CD14-positive monocyte (primary cell): Measurements from ENCODE around the gene ANKRD23. TPM values are rescaled to one million over a fixed set of nuclear protein-coding genes. Genes with fewer than 3 reads are reported as not detected.
A peak's percentile ranks its signal among the peaks of the same experiment; 100 is the strongest.

Experiments
- DNase-seq, 3 donors: peaks; one replicate each; pipeline ENCODE4 v3.0.0-alpha.2; 2011 to 2022
- H2AFZ ChIP-seq: 2 replicates; pipeline ENCODE4 v1.6.0; 2012; ENCODE audit warnings: mild to moderate bottlenecking, low read depth, low read length, inconsistent platforms; ENCODE audit not compliant: insufficient read depth, poor library complexity, severe bottlenecking
- H3K27ac ChIP-seq, 2 donors: 1 replicate in 1 of 2; 2 replicates in 1 of 2; pipeline ENCODE4 v1.5.1; 2012 to 2013; ENCODE audit warnings: low read length in 2 of 2, control low read depth in 1 of 2, inconsistent platforms in 1 of 2, low read depth in 1 of 2, mild to moderate bottlenecking in 1 of 2
- H3K27me3 ChIP-seq, 2 donors: one replicate each; pipeline versions ENCODE4 v1.6.0 to v1.6.1; 2011 to 2013; ENCODE audit warnings: low read length in 2 of 2; ENCODE audit not compliant: control insufficient read depth in 2 of 2, insufficient read depth in 2 of 2
- H3K36me3 ChIP-seq, 2 donors: replicated peaks in 1 of 2; 1 replicate in 1 of 2; 2 replicates in 1 of 2; pipeline versions ENCODE4 v1.5.1 to v1.6.1; 2012 to 2013; ENCODE audit warnings: low read length in 2 of 2, control low read depth in 1 of 2, inconsistent platforms in 1 of 2, mild to moderate bottlenecking in 1 of 2; ENCODE audit not compliant: insufficient read depth in 2 of 2, control insufficient read depth in 1 of 2
- H3K4me1 ChIP-seq, 2 donors: 1 replicate in 1 of 2; 2 replicates in 1 of 2; pipeline versions ENCODE4 v1.5.1 to v1.6.1; 2012 to 2013; ENCODE audit warnings: low read length in 2 of 2, control low read depth in 1 of 2, inconsistent platforms in 1 of 2, mild to moderate bottlenecking in 1 of 2, moderate library complexity in 1 of 2; ENCODE audit not compliant: insufficient read depth in 2 of 2, control insufficient read depth in 1 of 2
- H3K4me2 ChIP-seq: replicated peaks from 2 replicates; pipeline ENCODE3; 2012; ENCODE audit warnings: low read length, moderate library complexity, mild to moderate bottlenecking; ENCODE audit not compliant: poor library complexity, severe bottlenecking; ENCODE audit errors: extremely low read depth
- H3K4me3 ChIP-seq, 3 experiments: fragments of 200-600 bp in 1 of 3; sonication (generic) in 1 of 3; replicated peaks in 1 of 3; 1 replicate in 2 of 3; 2 replicates in 1 of 3; pipeline ENCODE4 v1.5.1; 2011 to 2013; ENCODE audit warnings: low read length in 3 of 3, mild to moderate bottlenecking in 3 of 3, control low read depth in 2 of 3, low read depth in 2 of 3, inconsistent platforms in 1 of 3, moderate library complexity in 1 of 3
- H3K79me2 ChIP-seq: 2 replicates; pipeline ENCODE4 v1.6.0; 2012; ENCODE audit warnings: mild to moderate bottlenecking, control low read depth, inconsistent platforms, low read length, moderate library complexity; ENCODE audit not compliant: insufficient read depth
- H3K9ac ChIP-seq: 2 replicates; pipeline ENCODE4 v1.6.0; 2017; ENCODE audit warnings: low read length, mild to moderate bottlenecking; ENCODE audit not compliant: insufficient read depth, poor library complexity, severe bottlenecking
- H3K9me3 ChIP-seq, 2 donors: replicated peaks in 1 of 2; 1 replicate in 1 of 2; 2 replicates in 1 of 2; pipeline versions ENCODE4 v1.5.1 to v1.6.1; 2012 to 2013; ENCODE audit warnings: low read length in 2 of 2, control low read depth in 1 of 2; ENCODE audit not compliant: control insufficient read depth in 1 of 2, insufficient read depth in 1 of 2
- H4K20me1 ChIP-seq: 2 replicates; pipeline ENCODE4 v1.6.0; 2012; ENCODE audit warnings: mild to moderate bottlenecking, low read length, control low read depth, moderate library complexity; ENCODE audit not compliant: insufficient read depth
- H3K27ac Mint-ChIP-seq, 7 donors: one replicate each; pipeline ENCODE4 v1.8.0; 2020; ENCODE audit warnings: mild to moderate bottlenecking in 7 of 7, mixed read lengths in 7 of 7, moderate library complexity in 6 of 7, inconsistent platforms in 2 of 7
- H3K27me3 Mint-ChIP-seq, 3 donors: one replicate each; pipeline ENCODE4 v1.8.0; 2021 to 2022; ENCODE audit warnings: low read depth in 3 of 3, mild to moderate bottlenecking in 3 of 3, mixed read lengths in 3 of 3, moderate library complexity in 3 of 3, inconsistent platforms in 1 of 3
- H3K36me3 Mint-ChIP-seq, 2 donors: one replicate each; pipeline ENCODE4 v1.8.0; 2020; ENCODE audit warnings: mixed read lengths in 2 of 2, inconsistent platforms in 1 of 2, mild to moderate bottlenecking in 1 of 2
- H3K4me1 Mint-ChIP-seq: one replicate; pipeline ENCODE4 v1.8.0; 2020; ENCODE audit warnings: mild to moderate bottlenecking, mixed read lengths
- H3K4me3 Mint-ChIP-seq, 2 donors: one replicate each; pipeline ENCODE4 v1.8.0; 2020; ENCODE audit warnings: mild to moderate bottlenecking in 2 of 2, mixed read lengths in 2 of 2, moderate library complexity in 1 of 2
- H3K9me3 Mint-ChIP-seq, 7 donors: one replicate each; pipeline ENCODE4 v1.8.0; 2020 to 2022; ENCODE audit warnings: mixed read lengths in 7 of 7, mild to moderate bottlenecking in 6 of 7, moderate library complexity in 6 of 7, inconsistent platforms in 2 of 7
- WGBS: methylation state at CpG from one replicate; pipeline ENCODE4 v1.1.5; 2013; ENCODE audit warnings: missing lambda C conversion rate; ENCODE audit not compliant: insufficient coverage; 5-methylcytosine and 5-hydroxymethylcytosine counted together
- intact Hi-C, 2 donors: fragments of 100-400 bp; cut with micrococcal nuclease; formaldehyde crosslinking; loops; one replicate each; pipeline versions ENCODE4 v1.15.0 to v1.15.1; 2023
- polyA plus RNA-seq, 3 donors: library from polyadenylated mRNA; depleted of rRNA in 1 of 3; unstranded in 2 of 3; stranded (reverse) in 1 of 3; fragments of 300-500 nt in 2 of 3; fragments of >200 nt in 1 of 3; fragmentation: Illumina TruSeq in 2 of 3; gene quantifications; 1 replicate in 2 of 3; 2 replicates in 1 of 3; pipeline ENCODE4 v1.2.3, GENCODE V29; 2012 to 2021
- TF ChIP-seq, protein P1 (sequence below): fragments of 200-600 bp; IDR thresholded peaks from one replicate; pipeline ENCODE4 v1.8.0; 2022; ENCODE audit warnings: antibody characterized with exemption, mild to moderate bottlenecking

ANKRD23 gene
- polyA plus RNA-seq, 3 donors, result 1.4 TPM; not detected in 2

GRCh38 chr2:96883306-96883705, 39.5 kb upstream of the ANKRD23 start:
- Histone ChIP-seq H3K27me3 (peaks cover 0 to 81% of the 10 kb centered on the region in 2 donors), H3K9ac (no peak overlapping the region), H3K9me3 (no peaks in the 10 kb centered on the region), H2AFZ (no peak overlapping the region), H4K20me1 (peaks cover 2% of the 10 kb centered on the region), H3K79me2 (no peaks in the 10 kb centered on the region), H3K4me1 (peaks cover 37 to 39% of the 10 kb centered on the region in 2 donors), H3K4me3 (no peak overlapping the region), H3K4me2 (no peak overlapping the region), H3K36me3 (no peaks in the 10 kb centered on the region), H3K27ac (no peak overlapping the region)
- Mint-ChIP-seq H3K4me3 (peak overlapping the region; percentile 37 to 57), H3K36me3 (peaks cover 3 to 7% of the 10 kb centered on the region in 2 donors), H3K9me3 (peaks cover 0 to 5% (median 0%) of the 10 kb centered on the region in 7 donors), H3K27ac (peak overlapping the region in 1 of 7 donors; percentile 68), H3K4me1 (peaks cover 27% of the 10 kb centered on the region), H3K27me3 (peaks cover 71 to 96% (median 76%) of the 10 kb centered on the region in 3 donors)
- TF ChIP-seq, protein P1, sequence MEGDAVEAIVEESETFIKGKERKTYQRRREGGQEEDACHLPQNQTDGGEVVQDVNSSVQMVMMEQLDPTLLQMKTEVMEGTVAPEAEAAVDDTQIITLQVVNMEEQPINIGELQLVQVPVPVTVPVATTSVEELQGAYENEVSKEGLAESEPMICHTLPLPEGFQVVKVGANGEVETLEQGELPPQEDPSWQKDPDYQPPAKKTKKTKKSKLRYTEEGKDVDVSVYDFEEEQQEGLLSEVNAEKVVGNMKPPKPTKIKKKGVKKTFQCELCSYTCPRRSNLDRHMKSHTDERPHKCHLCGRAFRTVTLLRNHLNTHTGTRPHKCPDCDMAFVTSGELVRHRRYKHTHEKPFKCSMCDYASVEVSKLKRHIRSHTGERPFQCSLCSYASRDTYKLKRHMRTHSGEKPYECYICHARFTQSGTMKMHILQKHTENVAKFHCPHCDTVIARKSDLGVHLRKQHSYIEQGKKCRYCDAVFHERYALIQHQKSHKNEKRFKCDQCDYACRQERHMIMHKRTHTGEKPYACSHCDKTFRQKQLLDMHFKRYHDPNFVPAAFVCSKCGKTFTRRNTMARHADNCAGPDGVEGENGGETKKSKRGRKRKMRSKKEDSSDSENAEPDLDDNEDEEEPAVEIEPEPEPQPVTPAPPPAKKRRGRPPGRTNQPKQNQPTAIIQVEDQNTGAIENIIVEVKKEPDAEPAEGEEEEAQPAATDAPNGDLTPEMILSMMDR, result no peak
- WGBS, result 91% methylated on average over 6 of the region's 9 CpGs
- intact Hi-C loops, result no loop called here
- DNase-seq, result no peak

DNA sequence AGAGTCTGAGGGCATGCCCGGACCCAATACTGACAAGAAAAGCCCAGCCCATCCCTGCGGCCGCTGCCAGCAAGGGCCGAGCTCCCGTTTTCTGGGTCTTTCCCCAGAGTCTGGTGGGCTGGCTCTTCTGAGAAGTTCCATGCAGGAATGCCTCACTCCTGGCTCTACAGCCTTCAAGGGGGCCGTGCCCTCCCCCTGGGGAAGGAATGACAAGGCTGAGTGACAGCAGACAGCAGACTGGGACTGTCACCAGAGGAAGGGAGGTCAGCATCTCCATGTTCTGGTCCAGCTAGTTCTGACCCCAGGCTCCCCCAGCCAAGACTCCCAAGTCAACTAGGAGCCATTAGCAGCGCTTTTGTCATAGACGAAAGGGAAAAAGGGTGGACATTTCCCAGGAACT, 39.1 kb upstream of the ANKRD23 start:
- Histone ChIP-seq H3K9ac (no peak overlapping the region), H3K79me2 (no peaks in the 10 kb centered on the region), H3K36me3 (no peaks in the 10 kb centered on the region), H3K4me2 (no peak overlapping the region), H3K4me1 (peaks cover 33 to 35% of the 10 kb centered on the region in 2 donors), H2AFZ (no peak overlapping the region), H3K9me3 (no peaks in the 10 kb centered on the region), H3K27me3 (peaks cover 0 to 85% of the 10 kb centered on the region in 2 donors), H4K20me1 (no peaks in the 10 kb centered on the region), H3K4me3 (no peak overlapping the region), H3K27ac (no peak overlapping the region)
- WGBS, result 100% methylated on average over 7 of the region's 8 CpGs
- TF ChIP-seq, protein P1, result no peak
- DNase-seq, result no peak
- peaks cover 23% of the 10 kb centered on the region for H3K4me1 Mint-ChIP-seq
- peak overlapping the region in 1 of 2 donors; percentile 37 for H3K4me3 Mint-ChIP-seq
- peak overlapping the region in 1 of 7 donors; percentile 68 for H3K27ac Mint-ChIP-seq
- peaks cover 74 to 97% (median 79%) of the 10 kb centered on the region in 3 donors for H3K27me3 Mint-ChIP-seq
- H3K9me3 Mint-ChIP-seq, result peaks cover 0 to 5% (median 0%) of the 10 kb centered on the region in 7 donors
- peaks cover 3 to 5% of the 10 kb centered on the region in 2 donors for H3K36me3 Mint-ChIP-seq
- intact Hi-C loops, result no loop called here
